Erythroblast (primary cell): ENCODE data around the gene OAF.

Experiments
- GATA1 ChIP-seq: IDR thresholded peaks from 2 replicates; pipeline ENCODE4 v1.6.1; 2011; ENCODE audit warnings: low read depth, mild to moderate bottlenecking, control low read depth, low read length, moderate library complexity
- POLR2A ChIP-seq: IDR thresholded peaks from 2 replicates; pipeline ENCODE4 v1.6.1; 2011; ENCODE audit warnings: mild to moderate bottlenecking, low read length

GRCh38 chr11:120208777-120209176 is 2.1 kb upstream of the OAF start:
- TF ChIP-seq POLR2A (no peak), GATA1 (no peak)
